ENCODE data around the gene NPAS2.

GRCh38 chr2:100824842-100825241 lies 4.9 kb downstream of the NPAS2 start:
- TF ChIP-seq CTCF (IDR thresholded peaks at IDR 0.05) (no peak), EP300 (IDR thresholded peaks at IDR 0.05) (no peak)

All from upper lobe of left lung (tissue), 4 donors.